ENCODE data around the gene MAMLD1.

DNA sequence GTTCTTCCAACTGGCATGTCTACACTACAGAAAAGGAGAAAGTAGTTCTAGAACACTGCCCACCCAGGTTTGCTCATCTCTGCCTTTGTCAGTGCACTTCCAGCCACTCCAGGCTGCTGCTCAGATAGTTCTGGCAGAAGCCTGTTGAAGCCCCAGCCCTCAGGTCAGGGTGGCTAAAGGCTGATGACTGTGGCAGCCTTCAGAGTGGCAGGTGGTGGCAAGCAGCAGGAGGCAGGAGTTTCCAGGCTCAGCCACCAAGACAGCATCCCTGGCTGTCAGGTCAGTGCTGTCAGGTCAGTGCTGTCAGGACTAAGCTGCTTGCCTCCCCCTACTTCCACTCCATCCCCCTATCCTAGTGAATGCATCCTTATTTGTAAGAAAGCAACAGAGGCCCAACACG, 100.4 kb downstream of the MAMLD1 start:
- TF ChIP-seq, protein P1, sequence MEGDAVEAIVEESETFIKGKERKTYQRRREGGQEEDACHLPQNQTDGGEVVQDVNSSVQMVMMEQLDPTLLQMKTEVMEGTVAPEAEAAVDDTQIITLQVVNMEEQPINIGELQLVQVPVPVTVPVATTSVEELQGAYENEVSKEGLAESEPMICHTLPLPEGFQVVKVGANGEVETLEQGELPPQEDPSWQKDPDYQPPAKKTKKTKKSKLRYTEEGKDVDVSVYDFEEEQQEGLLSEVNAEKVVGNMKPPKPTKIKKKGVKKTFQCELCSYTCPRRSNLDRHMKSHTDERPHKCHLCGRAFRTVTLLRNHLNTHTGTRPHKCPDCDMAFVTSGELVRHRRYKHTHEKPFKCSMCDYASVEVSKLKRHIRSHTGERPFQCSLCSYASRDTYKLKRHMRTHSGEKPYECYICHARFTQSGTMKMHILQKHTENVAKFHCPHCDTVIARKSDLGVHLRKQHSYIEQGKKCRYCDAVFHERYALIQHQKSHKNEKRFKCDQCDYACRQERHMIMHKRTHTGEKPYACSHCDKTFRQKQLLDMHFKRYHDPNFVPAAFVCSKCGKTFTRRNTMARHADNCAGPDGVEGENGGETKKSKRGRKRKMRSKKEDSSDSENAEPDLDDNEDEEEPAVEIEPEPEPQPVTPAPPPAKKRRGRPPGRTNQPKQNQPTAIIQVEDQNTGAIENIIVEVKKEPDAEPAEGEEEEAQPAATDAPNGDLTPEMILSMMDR (IDR thresholded peaks at IDR 0.05 in 4 of 5, conservative IDR thresholded peaks at IDR 0.05 in 1 of 5), result no peak
- TF ChIP-seq POLR2A (IDR thresholded peaks at IDR 0.05), result no peak

Data from gastrocnemius medialis (tissue), 4 donors.